HepG2 (cell line): Measurements from ENCODE around the gene IWS1. TPM values are rescaled to one million over a fixed set of nuclear protein-coding genes. Genes with fewer than 3 reads are reported as not detected.
"Not testable (repeated sequence)": the region's sequence is repeated elsewhere in the genome, so short reads cannot be mapped to it uniquely, and the experiment has no call there.

ENCODE experiments used
- ATAC-seq: fragments of 200-7000 bp; cut with Tn5 transposase; 3 replicates; pipeline ENCODE4 v1.9.1; 2020; ENCODE audit warnings: mild to moderate bottlenecking, moderate library complexity
- BruUV-seq: library from RNA; stranded (reverse); fragments of 400-500 nt; replicated peaks from 2 replicates; lab custom pipeline; 2021; lab: Mats Ljungman, UMichigan
- CTCF ChIA-PET: fragments of 300-600 bp; formaldehyde crosslinking; extraction: SDS; loops from one replicate; lab custom pipeline; 2021; ENCODE audit warnings: low total read pairs, inconsistent platforms, low intra/inter-chr PET ratio; lab: Yijun Ruan, JAX
- POLR2A ChIA-PET: fragments of 350-600 bp; sonication (Branson Sonifier 250); formaldehyde crosslinking; loops from one replicate; lab custom pipeline; 2020; ENCODE audit warnings: antibody characterized with exemption, inconsistent platforms; lab: Yijun Ruan, JAX
- DNase-seq: peaks from one replicate; pipeline ENCODE4 v3.0.0-alpha.2; 2015; ENCODE audit warnings: low spot score
- FAIRE-seq: peaks from 3 replicates; lab custom pipeline; 2011; peaks lifted over from hg19 to GRCh38; lab: Jason Lieb, UNC
- H2AFZ ChIP-seq: one replicate; pipeline ENCODE4 v1.6.1; 2011; ENCODE audit warnings: low read length, inconsistent platforms
- H3K27ac ChIP-seq: fragments of 300-600 bp; 3 replicates; pipeline ENCODE4 v1.8.0; 2011; ENCODE audit warnings: mixed run types, mild to moderate bottlenecking, mixed read lengths, low read length, inconsistent platforms; ENCODE audit not compliant: insufficient read depth; ENCODE audit errors: extremely low read length
- H3K27me3 ChIP-seq, 2 experiments: fragments of 200-600 bp in 1 of 2; 2 replicates in 1 of 2; 3 replicates in 1 of 2; pipeline versions ENCODE4 v1.6.0 to v1.8.0; 2011; ENCODE audit warnings: low read length in 2 of 2, mild to moderate bottlenecking in 2 of 2, moderate library complexity in 2 of 2, inconsistent platforms in 1 of 2; ENCODE audit not compliant: insufficient read depth in 2 of 2, control insufficient read depth in 1 of 2
- H3K36me3 ChIP-seq, 2 experiments: fragments of 200-600 bp in 1 of 2; replicated peaks in 1 of 2; 2 replicates in 1 of 2; 3 replicates in 1 of 2; pipeline versions ENCODE4 v1.5.1 to v1.8.0; 2011; ENCODE audit warnings: low read length in 2 of 2, inconsistent platforms in 1 of 2; ENCODE audit not compliant: insufficient read depth in 2 of 2, control insufficient read depth in 1 of 2
- H3K4me1 ChIP-seq: 2 replicates; pipeline ENCODE4 v1.5.1; 2012; ENCODE audit warnings: low read length, inconsistent platforms; ENCODE audit not compliant: insufficient read depth
- H3K4me2 ChIP-seq: 2 replicates; pipeline ENCODE4 v1.6.0; 2011; ENCODE audit warnings: low read depth, low read length, inconsistent platforms
- H3K4me3 ChIP-seq, 3 experiments: fragments of 200-600 bp in 1 of 3; sonication (generic), shearing (Covaris generic) in 1 of 3; replicated peaks in 1 of 3; 2 replicates each; pipeline ENCODE4 v1.5.1; 2011 to 2016; ENCODE audit warnings: low read length in 3 of 3, inconsistent platforms in 2 of 3, low read depth in 2 of 3, mild to moderate bottlenecking in 2 of 3, control low read depth in 1 of 3, mixed read lengths in 1 of 3; ENCODE audit not compliant: insufficient read depth in 1 of 3
- H3K79me2 ChIP-seq: one replicate; pipeline ENCODE4 v1.6.1; 2011; ENCODE audit warnings: low read length, inconsistent platforms; ENCODE audit not compliant: insufficient read depth
- H3K9ac ChIP-seq: 2 replicates; pipeline ENCODE4 v1.6.0; 2011; ENCODE audit warnings: mild to moderate bottlenecking, low read depth, low read length, inconsistent platforms; ENCODE audit not compliant: insufficient read depth
- H3K9me3 ChIP-seq: 2 replicates; pipeline ENCODE4 v1.5.1; 2012; ENCODE audit warnings: mild to moderate bottlenecking, low read length
- H4K20me1 ChIP-seq: 2 replicates; pipeline ENCODE4 v1.6.0; 2011; ENCODE audit warnings: inconsistent platforms, mild to moderate bottlenecking, low read length, moderate library complexity; ENCODE audit not compliant: insufficient read depth
- BRCA1 ChIP-seq: sonication (generic); formaldehyde crosslinking; IDR thresholded peaks from 2 replicates; pipeline ENCODE4 v1.4.0; 2020; ENCODE audit warnings: missing genetic modification reagents
- BRD4 ChIP-seq: sonication (generic); formaldehyde crosslinking; IDR thresholded peaks from 2 replicates; pipeline ENCODE4 v1.4.0; 2020; ENCODE audit warnings: missing genetic modification reagents
- CHD2 ChIP-seq: IDR thresholded peaks from 2 replicates; pipeline ENCODE4 v1.6.1; 2011; ENCODE audit warnings: low read depth, low read length, improper control_type of control experiment
- FOSL1 ChIP-seq: sonication (generic); formaldehyde crosslinking; IDR thresholded peaks from 2 replicates; pipeline ENCODE4 v1.9.0; 2021; ENCODE audit warnings: missing genetic modification reagents, borderline replicate concordance
- HHEX ChIP-seq: IDR thresholded peaks from 2 replicates; pipeline ENCODE4 v1.6.1; 2016; ENCODE audit warnings: control low read depth
- KDM5A ChIP-seq: fragments of 200-600 bp; sonication (generic); IDR thresholded peaks from 2 replicates; pipeline ENCODE4 v1.7.0; 2018; ENCODE audit warnings: antibody characterized with exemption, mild to moderate bottlenecking, low read length, borderline replicate concordance
- PAWR ChIP-seq: sonication (generic); formaldehyde crosslinking; IDR thresholded peaks from 2 replicates; pipeline ENCODE4 v1.4.0; 2020; ENCODE audit warnings: missing genetic modification reagents, mild to moderate bottlenecking, borderline replicate concordance
- SAFB2 ChIP-seq: sonication (generic); formaldehyde crosslinking; IDR thresholded peaks from 2 replicates; pipeline ENCODE4 v1.5.1; 2020; ENCODE audit warnings: missing genetic modification reagents, low read depth, mild to moderate bottlenecking, borderline replicate concordance
- SKI ChIP-seq: fragments of 450-650 bp; IDR thresholded peaks from one replicate; pipeline ENCODE4 v1.6.1; 2018; ENCODE audit warnings: mild to moderate bottlenecking; ENCODE audit not compliant: partially characterized antibody
- WGBS: methylation state at CpG from one replicate; pipeline ENCODE4 v1.1.6; 2017; ENCODE audit warnings: low lambda C conversion rate; 5-methylcytosine and 5-hydroxymethylcytosine counted together
- in situ Hi-C: cut with HindIII; loops from 2 replicates; pipeline ENCODE4 v1.10.0; 2017; ENCODE audit warnings: low pct_unique_long_range_greater_than_20kb; ENCODE audit not compliant: extremely low pct_ligation_motif_present
- intact Hi-C: fragments of 100-400 bp; cut with micrococcal nuclease; formaldehyde crosslinking; loops from one replicate; pipeline ENCODE4 v1.10.0; 2022; ENCODE audit not compliant: unreplicated experiment
- polyA plus RNA-seq, 8 experiments: library from polyadenylated mRNA; depleted of rRNA in 3 of 8; stranded (reverse) in 7 of 8; unstranded in 1 of 8; fragments of >200 nt; fragmentation: Illumina TruSeq in 4 of 8; extraction: Trizol in 4 of 8; gene quantifications; 2 replicates each; pipeline versions ENCODE4 v1.2.1 to v1.2.3, GENCODE V29; 2011 to 2016; ENCODE audit warnings: low read depth in 4 of 8, missing spikeins in 1 of 8, mixed read lengths in 1 of 8; ENCODE audit not compliant: insufficient read depth in 1 of 8
- total RNA-seq, 5 experiments: library from RNA; depleted of rRNA; stranded (reverse); fragments of >200 nt; fragmentation: Illumina TruSeq; extraction: Trizol; gene quantifications; 2 replicates each; pipeline ENCODE4 v1.2.3, GENCODE V29; 2016; ENCODE audit warnings: low read depth in 1 of 5
- TF ChIP-seq, protein P1 (sequence below): sonication (generic); formaldehyde crosslinking; IDR thresholded peaks from 2 replicates; pipeline ENCODE4 v1.8.0; 2022; ENCODE audit warnings: missing genetic modification reagents, mild to moderate bottlenecking, borderline replicate concordance
- TF ChIP-seq, protein P2 (sequence below): sonication (generic); formaldehyde crosslinking; conservative IDR thresholded peaks from 2 replicates; pipeline ENCODE4 v1.8.0; 2022; ENCODE audit warnings: mild to moderate bottlenecking, moderate library complexity, missing genetic modification reagents

IWS1 gene
- total and polyA plus RNA-seq, 2 of the 13 experiments (the other 11 are each of a cell fraction or from before 2014, with no cell fraction given): 28.9 to 62.3 TPM

DNA sequence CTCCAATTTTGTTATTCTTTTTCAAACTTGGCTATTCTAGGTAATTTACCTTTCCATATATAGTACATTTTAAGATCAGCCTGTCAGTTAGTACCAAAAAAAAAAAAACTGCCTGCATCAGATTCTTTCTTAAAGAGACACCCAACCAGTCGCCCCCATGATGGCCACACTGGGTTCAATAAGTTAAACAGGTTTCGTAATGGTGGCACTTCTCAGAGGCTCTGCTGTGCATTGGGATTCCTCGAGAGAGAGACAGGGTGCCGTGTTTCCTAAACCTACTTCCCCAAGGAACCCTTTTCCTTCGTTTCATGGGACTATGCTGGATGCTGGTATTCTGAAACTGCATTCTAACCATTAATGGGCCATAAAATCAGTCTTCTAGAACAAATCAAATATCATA, 46.6 kb upstream of the IWS1 start:
- 30% methylated on average over 5 of the region's 5 CpGs for WGBS
- Histone ChIP-seq H3K9ac (no peak overlapping the region), H3K27ac (no peak overlapping the region), H3K79me2 (no peaks in the 10 kb centered on the region), H3K4me1 (no peaks in the 10 kb centered on the region), H3K4me2 (no peak overlapping the region), H3K36me3 (no peaks in the 10 kb centered on the region), H3K27me3 (peaks cover 5 to 84% of the 10 kb centered on the region in 2 experiments), H3K9me3 (no peaks in the 10 kb centered on the region), H4K20me1 (no peaks in the 10 kb centered on the region), H2AFZ (no peak overlapping the region), H3K4me3 (no peak overlapping the region)
- ChIA-PET CTCF (no interaction called here), POLR2A (no interaction called here)
- in situ Hi-C loops (no loop called here), intact Hi-C loops (no loop called here)
- DNase-seq: no peak
- no peak for FAIRE-seq
- TF ChIP-seq BRCA1 (CRISPR knock-in tag) (no peak), FOSL1 (CRISPR knock-in tag) (no peak), HHEX (CRISPR knock-in tag) (no peak), CHD2 (no peak), PAWR (CRISPR knock-in tag) (no peak), BRD4 (CRISPR knock-in tag) (no peak), SAFB2 (CRISPR knock-in tag) (no peak), KDM5A (no peak), SKI (no peak)
- TF ChIP-seq, protein P1, sequence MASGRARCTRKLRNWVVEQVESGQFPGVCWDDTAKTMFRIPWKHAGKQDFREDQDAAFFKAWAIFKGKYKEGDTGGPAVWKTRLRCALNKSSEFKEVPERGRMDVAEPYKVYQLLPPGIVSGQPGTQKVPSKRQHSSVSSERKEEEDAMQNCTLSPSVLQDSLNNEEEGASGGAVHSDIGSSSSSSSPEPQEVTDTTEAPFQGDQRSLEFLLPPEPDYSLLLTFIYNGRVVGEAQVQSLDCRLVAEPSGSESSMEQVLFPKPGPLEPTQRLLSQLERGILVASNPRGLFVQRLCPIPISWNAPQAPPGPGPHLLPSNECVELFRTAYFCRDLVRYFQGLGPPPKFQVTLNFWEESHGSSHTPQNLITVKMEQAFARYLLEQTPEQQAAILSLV (CRISPR knock-in tag): no peak
- TF ChIP-seq, protein P2, sequence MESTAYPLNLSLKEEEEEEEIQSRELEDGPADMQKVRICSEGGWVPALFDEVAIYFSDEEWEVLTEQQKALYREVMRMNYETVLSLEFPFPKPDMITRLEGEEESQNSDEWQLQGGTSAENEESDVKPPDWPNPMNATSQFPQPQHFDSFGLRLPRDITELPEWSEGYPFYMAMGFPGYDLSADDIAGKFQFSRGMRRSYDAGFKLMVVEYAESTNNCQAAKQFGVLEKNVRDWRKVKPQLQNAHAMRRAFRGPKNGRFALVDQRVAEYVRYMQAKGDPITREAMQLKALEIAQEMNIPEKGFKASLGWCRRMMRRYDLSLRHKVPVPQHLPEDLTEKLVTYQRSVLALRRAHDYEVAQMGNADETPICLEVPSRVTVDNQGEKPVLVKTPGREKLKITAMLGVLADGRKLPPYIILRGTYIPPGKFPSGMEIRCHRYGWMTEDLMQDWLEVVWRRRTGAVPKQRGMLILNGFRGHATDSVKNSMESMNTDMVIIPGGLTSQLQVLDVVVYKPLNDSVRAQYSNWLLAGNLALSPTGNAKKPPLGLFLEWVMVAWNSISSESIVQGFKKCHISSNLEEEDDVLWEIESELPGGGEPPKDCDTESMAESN (CRISPR knock-in tag): no peak
- BruUV-seq: no TSS peak
- ATAC-seq: no peak

DNA sequence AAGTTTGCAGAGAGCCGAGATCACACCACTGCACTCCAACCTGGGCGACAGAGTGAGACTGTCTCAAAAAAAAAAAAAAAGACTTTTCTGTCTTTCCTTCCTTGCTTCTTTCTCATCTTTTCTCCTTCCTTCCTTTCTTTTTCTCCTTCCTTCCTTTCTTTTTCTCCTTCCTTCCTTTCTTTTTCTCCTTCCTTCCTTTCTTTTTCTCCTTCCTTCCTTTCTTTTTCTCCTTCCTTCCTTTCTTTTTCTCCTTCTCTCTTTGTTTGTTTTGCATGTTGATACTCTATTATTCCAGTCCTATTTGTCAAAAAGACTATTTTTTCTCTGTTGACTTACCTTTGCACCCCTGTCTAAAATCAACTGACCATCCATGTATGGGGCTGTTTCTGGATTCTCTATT, 46.1 kb upstream of the IWS1 start:
- POLR2A ChIA-PET, H3K27ac ChIP-seq, FAIRE-seq, BruUV-seq, H3K4me3 ChIP-seq, H3K9me3 ChIP-seq, H3K4me1 ChIP-seq, in situ Hi-C loops, H3K4me2 ChIP-seq, H3K9ac ChIP-seq, intact Hi-C loops, DNase-seq, H3K79me2 ChIP-seq, H4K20me1 ChIP-seq, H2AFZ ChIP-seq, CTCF ChIA-PET, H3K36me3 ChIP-seq, ATAC-seq: not testable (repeated sequence)
- peaks cover 5 to 85% of the 10 kb centered on the region in 2 experiments for H3K27me3 ChIP-seq
- 94% methylated on average over 2 of the region's 2 CpGs for WGBS
